ENCODE data around the gene PDE4D. TPM values are rescaled to one million over a fixed set of nuclear protein-coding genes. Genes with fewer than 3 reads are reported as not detected.

Gene PDE4D
- total RNA-seq, 1 experiment from 2014 or later, result 3.3 TPM

DNA sequence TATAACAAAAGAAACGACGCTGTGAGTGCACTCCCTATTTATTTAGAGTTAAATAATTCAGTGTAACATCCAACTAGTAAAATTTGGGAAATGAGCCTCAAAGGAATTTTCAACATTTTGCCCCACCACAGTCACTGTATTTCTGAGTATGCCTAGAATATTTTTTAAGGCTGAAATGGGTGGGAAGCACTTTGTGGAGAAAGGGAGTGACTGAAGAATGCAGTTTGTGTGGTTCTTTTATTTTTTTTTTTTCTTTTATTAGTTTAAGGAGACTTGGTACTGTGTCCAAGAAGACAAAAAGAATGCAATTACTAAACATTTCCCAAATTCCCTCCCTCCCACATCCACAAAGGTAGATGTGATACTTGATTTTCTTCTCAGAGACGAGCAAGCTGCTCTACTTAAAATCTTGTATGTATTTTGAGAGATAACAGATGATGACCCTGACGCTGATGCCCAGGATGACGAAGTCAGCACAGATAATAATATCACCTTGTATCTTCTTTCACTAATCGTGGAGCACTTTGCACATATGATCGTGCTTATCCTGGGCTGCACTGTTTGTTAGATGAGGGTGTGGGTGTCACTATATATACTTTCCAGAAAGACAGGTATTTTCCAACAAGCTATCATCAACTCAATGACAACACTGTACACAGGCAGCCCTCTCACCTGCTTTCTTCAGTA is 724.3 kb downstream of the PDE4D start:
- POLR2A ChIA-PET, result no interaction called here
- Mint-ChIP-seq H3K27ac (no peak overlapping the region), H3K4me1 (0 out of 2 replicates have a peak, but pooled peaks cover 4% of the 10 kb centered on the region), H3K36me3 (no peaks in the 10 kb centered on the region), H3K9me3 (no peaks in the 10 kb centered on the region), H3K27me3 (ENCODE audit: low read depth) (no peaks in the 10 kb centered on the region; the same call in 1 of the 2 replicates), H3K4me3 (no peak overlapping the region)
- no peak for DNase-seq (ENCODE audit: low spot score)
- no peak for ATAC-seq
- TF ChIP-seq ATF3 (CRISPR knock-in tag; conservative IDR thresholded peaks at IDR 0.05), result no peak
- no peak for TF ChIP-seq ZNF263 (CRISPR knock-in tag; IDR thresholded peaks at IDR 0.05; ENCODE audit: low read depth)
- no peak for TF ChIP-seq OVOL2 (CRISPR knock-in tag; IDR thresholded peaks at IDR 0.05; ENCODE audit: borderline replicate concordance)
- no peak for TF ChIP-seq E2F5 (CRISPR knock-in tag; IDR thresholded peaks at IDR 0.05)
- CTCF ChIA-PET, result no interaction called here

DNA sequence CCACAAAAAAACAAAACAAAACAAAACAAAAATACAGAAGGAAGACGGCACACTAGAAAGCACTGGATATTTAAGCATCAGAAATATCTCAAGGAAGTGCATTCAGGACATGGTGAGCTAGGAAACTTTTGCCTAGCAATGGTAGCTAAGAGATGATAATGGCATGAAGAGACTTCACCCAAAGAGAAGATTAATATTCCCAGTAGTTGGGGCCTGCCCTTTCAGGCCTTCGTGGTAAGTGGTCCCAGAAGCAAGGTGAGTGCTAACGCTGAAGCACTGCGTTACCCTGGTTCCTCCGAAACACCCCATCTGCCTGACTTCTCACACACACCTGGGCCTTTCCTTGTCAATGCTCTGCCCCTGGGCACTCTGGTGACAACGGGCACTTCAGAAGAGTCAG is 725.5 kb downstream of the PDE4D start:
- Mint-ChIP-seq H3K4me1 (0 out of 2 replicates have a peak, but pooled peaks cover 4% of the 10 kb centered on the region), H3K27me3 (ENCODE audit: low read depth) (no peaks in the 10 kb centered on the region; the same call in 1 of the 2 replicates), H3K4me3 (no peak overlapping the region), H3K36me3 (no peaks in the 10 kb centered on the region), H3K27ac (no peak overlapping the region), H3K9me3 (no peaks in the 10 kb centered on the region)
- ChIA-PET CTCF (no interaction called here), POLR2A (interaction anchor here (0.6 kb wide), 1 partner anchor 208 kb away, joined by 4 read pairs; no protein-coding TSS in a partner anchor)
- ATAC-seq, result no peak
- no peak for DNase-seq (ENCODE audit: low spot score)
- TF ChIP-seq EMX1 (CRISPR knock-in tag; IDR thresholded peaks at IDR 0.05), result no peak
- TF ChIP-seq, protein P1, sequence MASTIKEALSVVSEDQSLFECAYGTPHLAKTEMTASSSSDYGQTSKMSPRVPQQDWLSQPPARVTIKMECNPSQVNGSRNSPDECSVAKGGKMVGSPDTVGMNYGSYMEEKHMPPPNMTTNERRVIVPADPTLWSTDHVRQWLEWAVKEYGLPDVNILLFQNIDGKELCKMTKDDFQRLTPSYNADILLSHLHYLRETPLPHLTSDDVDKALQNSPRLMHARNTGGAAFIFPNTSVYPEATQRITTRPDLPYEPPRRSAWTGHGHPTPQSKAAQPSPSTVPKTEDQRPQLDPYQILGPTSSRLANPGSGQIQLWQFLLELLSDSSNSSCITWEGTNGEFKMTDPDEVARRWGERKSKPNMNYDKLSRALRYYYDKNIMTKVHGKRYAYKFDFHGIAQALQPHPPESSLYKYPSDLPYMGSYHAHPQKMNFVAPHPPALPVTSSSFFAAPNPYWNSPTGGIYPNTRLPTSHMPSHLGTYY (CRISPR knock-in tag; IDR thresholded peaks at IDR 0.05), result no peak

- Mint-ChIP-seq H3K9me3 (no peaks in the 10 kb centered on the region), H3K36me3 (no peaks in the 10 kb centered on the region), H3K27ac (no peak overlapping the region), H3K4me3 (no peak overlapping the region), H3K4me1 (0 out of 2 replicates have a peak, but pooled peaks cover 4% of the 10 kb centered on the region), H3K27me3 (ENCODE audit: low read depth) (peaks cover 15% of the 10 kb centered on the region)
- no peak for ATAC-seq
- ChIA-PET POLR2A (no interaction called here), CTCF (interaction anchor here (1.0 kb wide), 1 partner anchor 24 kb away, joined by 3 read pairs; no protein-coding TSS in a partner anchor)
- DNase-seq (ENCODE audit: low spot score), result no peak
- TF ChIP-seq ETV6 (CRISPR knock-in tag; IDR thresholded peaks at IDR 0.05) (no peak), MYBL2 (CRISPR knock-in tag; IDR thresholded peaks at IDR 0.05) (no peak), FOXK1 (CRISPR knock-in tag; IDR thresholded peaks at IDR 0.05) (no peak), ATF3 (CRISPR knock-in tag; conservative IDR thresholded peaks at IDR 0.05) (no peak), RORB (CRISPR knock-in tag; IDR thresholded peaks at IDR 0.05) (no peak), JAZF1 (CRISPR knock-in tag; IDR thresholded peaks at IDR 0.05) (no peak), NFYB (CRISPR knock-in tag; conservative IDR thresholded peaks at IDR 0.05; ENCODE audit: low read depth) (no peak), SOX15 (CRISPR knock-in tag; IDR thresholded peaks at IDR 0.05) (no peak), GRHL2 (CRISPR knock-in tag; IDR thresholded peaks at IDR 0.05; ENCODE audit: insufficient replicate concordance, severe bottlenecking) (no peak), NFATC4 (CRISPR knock-in tag; IDR thresholded peaks at IDR 0.05) (no peak), ZNF671 (CRISPR knock-in tag; IDR thresholded peaks at IDR 0.05) (no peak)
- TF ChIP-seq, protein P2, sequence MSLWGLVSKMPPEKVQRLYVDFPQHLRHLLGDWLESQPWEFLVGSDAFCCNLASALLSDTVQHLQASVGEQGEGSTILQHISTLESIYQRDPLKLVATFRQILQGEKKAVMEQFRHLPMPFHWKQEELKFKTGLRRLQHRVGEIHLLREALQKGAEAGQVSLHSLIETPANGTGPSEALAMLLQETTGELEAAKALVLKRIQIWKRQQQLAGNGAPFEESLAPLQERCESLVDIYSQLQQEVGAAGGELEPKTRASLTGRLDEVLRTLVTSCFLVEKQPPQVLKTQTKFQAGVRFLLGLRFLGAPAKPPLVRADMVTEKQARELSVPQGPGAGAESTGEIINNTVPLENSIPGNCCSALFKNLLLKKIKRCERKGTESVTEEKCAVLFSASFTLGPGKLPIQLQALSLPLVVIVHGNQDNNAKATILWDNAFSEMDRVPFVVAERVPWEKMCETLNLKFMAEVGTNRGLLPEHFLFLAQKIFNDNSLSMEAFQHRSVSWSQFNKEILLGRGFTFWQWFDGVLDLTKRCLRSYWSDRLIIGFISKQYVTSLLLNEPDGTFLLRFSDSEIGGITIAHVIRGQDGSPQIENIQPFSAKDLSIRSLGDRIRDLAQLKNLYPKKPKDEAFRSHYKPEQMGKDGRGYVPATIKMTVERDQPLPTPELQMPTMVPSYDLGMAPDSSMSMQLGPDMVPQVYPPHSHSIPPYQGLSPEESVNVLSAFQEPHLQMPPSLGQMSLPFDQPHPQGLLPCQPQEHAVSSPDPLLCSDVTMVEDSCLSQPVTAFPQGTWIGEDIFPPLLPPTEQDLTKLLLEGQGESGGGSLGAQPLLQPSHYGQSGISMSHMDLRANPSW (CRISPR knock-in tag; conservative IDR thresholded peaks at IDR 0.05; ENCODE audit: low read depth), result no peak
- TF ChIP-seq, protein P3, sequence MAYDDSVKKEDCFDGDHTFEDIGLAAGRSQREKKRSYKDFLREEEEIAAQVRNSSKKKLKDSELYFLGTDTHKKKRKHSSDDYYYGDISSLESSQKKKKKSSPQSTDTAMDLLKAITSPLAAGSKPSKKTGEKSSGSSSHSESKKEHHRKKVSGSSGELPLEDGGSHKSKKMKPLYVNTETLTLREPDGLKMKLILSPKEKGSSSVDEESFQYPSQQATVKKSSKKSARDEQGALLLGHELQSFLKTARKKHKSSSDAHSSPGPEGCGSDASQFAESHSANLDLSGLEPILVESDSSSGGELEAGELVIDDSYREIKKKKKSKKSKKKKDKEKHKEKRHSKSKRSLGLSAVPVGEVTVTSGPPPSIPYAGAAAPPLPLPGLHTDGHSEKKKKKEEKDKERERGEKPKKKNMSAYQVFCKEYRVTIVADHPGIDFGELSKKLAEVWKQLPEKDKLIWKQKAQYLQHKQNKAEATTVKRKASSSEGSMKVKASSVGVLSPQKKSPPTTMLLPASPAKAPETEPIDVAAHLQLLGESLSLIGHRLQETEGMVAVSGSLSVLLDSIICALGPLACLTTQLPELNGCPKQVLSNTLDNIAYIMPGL (CRISPR knock-in tag; IDR thresholded peaks at IDR 0.05), result no peak
- TF ChIP-seq, protein P4, sequence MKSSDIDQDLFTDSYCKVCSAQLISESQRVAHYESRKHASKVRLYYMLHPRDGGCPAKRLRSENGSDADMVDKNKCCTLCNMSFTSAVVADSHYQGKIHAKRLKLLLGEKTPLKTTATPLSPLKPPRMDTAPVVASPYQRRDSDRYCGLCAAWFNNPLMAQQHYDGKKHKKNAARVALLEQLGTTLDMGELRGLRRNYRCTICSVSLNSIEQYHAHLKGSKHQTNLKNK (CRISPR knock-in tag; IDR thresholded peaks at IDR 0.05), result no peak
- TF ChIP-seq, protein P5, sequence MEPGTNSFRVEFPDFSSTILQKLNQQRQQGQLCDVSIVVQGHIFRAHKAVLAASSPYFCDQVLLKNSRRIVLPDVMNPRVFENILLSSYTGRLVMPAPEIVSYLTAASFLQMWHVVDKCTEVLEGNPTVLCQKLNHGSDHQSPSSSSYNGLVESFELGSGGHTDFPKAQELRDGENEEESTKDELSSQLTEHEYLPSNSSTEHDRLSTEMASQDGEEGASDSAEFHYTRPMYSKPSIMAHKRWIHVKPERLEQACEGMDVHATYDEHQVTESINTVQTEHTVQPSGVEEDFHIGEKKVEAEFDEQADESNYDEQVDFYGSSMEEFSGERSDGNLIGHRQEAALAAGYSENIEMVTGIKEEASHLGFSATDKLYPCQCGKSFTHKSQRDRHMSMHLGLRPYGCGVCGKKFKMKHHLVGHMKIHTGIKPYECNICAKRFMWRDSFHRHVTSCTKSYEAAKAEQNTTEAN (CRISPR knock-in tag; IDR thresholded peaks at IDR 0.05), result no peak
Observed at GRCh38 chr5:59164041-59164830, 729.3 kb downstream of the PDE4D start.
